SJSA1 (cell line): ENCODE data around the gene HGD. TPM values are rescaled to one million over a fixed set of nuclear protein-coding genes. Genes with fewer than 3 reads are reported as not detected.
"Not testable (repeated sequence)": the region's sequence is repeated elsewhere in the genome, so short reads cannot be mapped to it uniquely, and the experiment has no call there.

ENCODE experiments used
- DNase-seq, 2 experiments: peaks; one replicate each; pipeline ENCODE4 v3.0.0-alpha.2; 2015 to 2020; ENCODE audit warnings: low spot score in 2 of 2, low read depth in 1 of 2
- H3K27ac ChIP-seq: fragments of 250-450 bp; sonication (Bioruptor Pico); 2 replicates; pipeline ENCODE4 v1.5.1; 2020; ENCODE audit warnings: mild to moderate bottlenecking, moderate library complexity
- H3K27me3 ChIP-seq: fragments of 250-450 bp; sonication (Bioruptor Pico); replicated peaks from 2 replicates; pipeline ENCODE4 v1.5.1; 2020; ENCODE audit warnings: mild to moderate bottlenecking, moderate library complexity
- H3K36me3 ChIP-seq: fragments of 250-450 bp; sonication (Bioruptor Pico); 2 replicates; pipeline ENCODE4 v1.5.1; 2020; ENCODE audit warnings: mild to moderate bottlenecking
- H3K4me1 ChIP-seq: fragments of 250-450 bp; sonication (Bioruptor Pico); replicated peaks from 2 replicates; pipeline ENCODE4 v1.6.1; 2021; ENCODE audit warnings: mild to moderate bottlenecking
- H3K4me3 ChIP-seq: fragments of 250-450 bp; sonication (Bioruptor Pico); 2 replicates; pipeline ENCODE4 v1.5.1; 2020; ENCODE audit warnings: mild to moderate bottlenecking
- H3K9me3 ChIP-seq: fragments of 250-450 bp; sonication (Bioruptor Pico); replicated peaks from 2 replicates; pipeline ENCODE4 v1.5.1; 2020; ENCODE audit warnings: mild to moderate bottlenecking
- total RNA-seq: library from RNA; depleted of rRNA; stranded (reverse); fragments of >200 nt; shearing (Covaris generic); gene quantifications from 2 replicates; pipeline ENCODE4 v1.2.3, GENCODE V29; 2014

The HGD gene
- total RNA-seq, 1 experiment from 2014 or later, result not detected

- DNase-seq, result no peak
- Histone ChIP-seq H3K36me3 (no peaks in the 10 kb centered on the region), H3K4me3 (no peak overlapping the region), H3K4me1 (peaks cover 11% of the 10 kb centered on the region), H3K27me3 (no peaks in the 10 kb centered on the region), H3K9me3 (no peaks in the 10 kb centered on the region), H3K27ac (no peak overlapping the region)
Measured at GRCh38 chr3:120685411-120685810, 3.4 kb upstream of the HGD start.

- no peak for DNase-seq
- Histone ChIP-seq H3K9me3 (no peaks in the 10 kb centered on the region), H3K4me1 (peaks cover 9% of the 10 kb centered on the region), H3K27me3 (no peaks in the 10 kb centered on the region), H3K4me3 (no peak overlapping the region), H3K36me3 (no peaks in the 10 kb centered on the region), H3K27ac (no peak overlapping the region)
Measured at GRCh38 chr3:120684896-120685295, 2.9 kb upstream of the HGD start.

- Histone ChIP-seq H3K4me1 (peaks cover 3% of the 10 kb centered on the region), H3K36me3 (no peaks in the 10 kb centered on the region), H3K4me3 (no peak overlapping the region), H3K27ac (no peak overlapping the region), H3K27me3 (no peaks in the 10 kb centered on the region), H3K9me3 (no peaks in the 10 kb centered on the region)
- DNase-seq, result no peak
Measured at GRCh38 chr3:120683671-120684301, 1.7 kb upstream of the HGD start.

- no peak for DNase-seq
- Histone ChIP-seq H3K27me3 (no peaks in the 10 kb centered on the region), H3K36me3 (no peaks in the 10 kb centered on the region), H3K9me3 (no peaks in the 10 kb centered on the region), H3K4me1 (peaks cover 9% of the 10 kb centered on the region), H3K27ac (no peak overlapping the region), H3K4me3 (no peak overlapping the region)
Measured at GRCh38 chr3:120683213-120683612, 1.2 kb upstream of the HGD start.

GRCh38 chr3:120681506-120682038 lies 467 bp downstream of the HGD start:
- Histone ChIP-seq H3K4me1 (peaks cover 12% of the 10 kb centered on the region), H3K9me3 (no peaks in the 10 kb centered on the region), H3K27me3 (no peaks in the 10 kb centered on the region), H3K27ac (no peak overlapping the region), H3K36me3 (no peaks in the 10 kb centered on the region), H3K4me3 (no peak overlapping the region)
- no peak for DNase-seq

GRCh38 chr3:120681018-120681417 lies 1.0 kb downstream of the HGD start:
- no peaks in the 10 kb centered on the region for H3K9me3 ChIP-seq
- no peak overlapping the region for H3K4me3 ChIP-seq
- no peaks in the 10 kb centered on the region for H3K27me3 ChIP-seq
- H3K27ac ChIP-seq, result no peak overlapping the region
- H3K4me1 ChIP-seq, result peaks cover 12% of the 10 kb centered on the region
- H3K36me3 ChIP-seq, result no peaks in the 10 kb centered on the region
- DNase-seq, result no peak

- no peak for DNase-seq
- peaks cover 12% of the 10 kb centered on the region for H3K4me1 ChIP-seq
- H3K27ac ChIP-seq, result no peak overlapping the region
- H3K36me3 ChIP-seq, result no peaks in the 10 kb centered on the region
- H3K9me3 ChIP-seq, result no peaks in the 10 kb centered on the region
- H3K4me3 ChIP-seq, result no peak overlapping the region
- no peaks in the 10 kb centered on the region for H3K27me3 ChIP-seq
Measured at GRCh38 chr3:120680193-120680894, 1.7 kb downstream of the HGD start.

GRCh38 chr3:120678984-120679383 lies 3.1 kb downstream of the HGD start:
- Histone ChIP-seq H3K4me1 (peaks cover 12% of the 10 kb centered on the region), H3K4me3 (no peak overlapping the region), H3K36me3 (no peaks in the 10 kb centered on the region), H3K9me3 (no peaks in the 10 kb centered on the region), H3K27me3 (no peaks in the 10 kb centered on the region), H3K27ac (peak overlapping the region; percentile 47; the same call in 1 of the 2 replicates)
- DNase-seq, result no peak

GRCh38 chr3:120678331-120678947 lies 3.6 kb downstream of the HGD start:
- Histone ChIP-seq H3K27me3 (no peaks in the 10 kb centered on the region), H3K9me3 (no peaks in the 10 kb centered on the region), H3K4me3 (no peak overlapping the region), H3K36me3 (no peaks in the 10 kb centered on the region), H3K4me1 (peaks cover 12% of the 10 kb centered on the region), H3K27ac (peak overlapping the region; percentile 47)
- DNase-seq, result peak in 1 of 2 experiments; percentile 40

GRCh38 chr3:120677193-120677592 lies 4.8 kb downstream of the HGD start:
- not testable (repeated sequence) for H3K27ac ChIP-seq, H3K4me3 ChIP-seq, H3K9me3 ChIP-seq, H3K36me3 ChIP-seq, H3K27me3 ChIP-seq, DNase-seq
- peaks cover 12% of the 10 kb centered on the region for H3K4me1 ChIP-seq

- H3K9me3 ChIP-seq, result no peaks in the 10 kb centered on the region
- H3K4me3 ChIP-seq, result no peak overlapping the region
- no peaks in the 10 kb centered on the region for H3K27me3 ChIP-seq
- no peak overlapping the region for H3K27ac ChIP-seq
- DNase-seq, result no peak
- H3K36me3 ChIP-seq, result no peaks in the 10 kb centered on the region
- peaks cover 2% of the 10 kb centered on the region for H3K4me1 ChIP-seq
Measured at GRCh38 chr3:120673116-120673515, 8.9 kb downstream of the HGD start.

GRCh38 chr3:120670576-120670975 lies 11.5 kb downstream of the HGD start:
- H3K36me3 ChIP-seq, result no peaks in the 10 kb centered on the region
- no peaks in the 10 kb centered on the region for H3K4me1 ChIP-seq
- H3K27me3 ChIP-seq, result no peaks in the 10 kb centered on the region
- no peak overlapping the region for H3K4me3 ChIP-seq
- no peaks in the 10 kb centered on the region for H3K9me3 ChIP-seq
- DNase-seq, result no peak
- H3K27ac ChIP-seq, result no peak overlapping the region

GRCh38 chr3:120664926-120665325 lies 17.1 kb downstream of the HGD start:
- Histone ChIP-seq H3K4me3 (no peak overlapping the region), H3K27me3 (no peaks in the 10 kb centered on the region), H3K27ac (no peak overlapping the region), H3K36me3 (no peaks in the 10 kb centered on the region), H3K9me3 (no peaks in the 10 kb centered on the region), H3K4me1 (no peaks in the 10 kb centered on the region)
- no peak for DNase-seq

GRCh38 chr3:120661945-120662344 lies 20.1 kb downstream of the HGD start:
- H3K36me3 ChIP-seq, result no peaks in the 10 kb centered on the region
- no peak overlapping the region for H3K4me3 ChIP-seq
- H3K27me3 ChIP-seq, result no peaks in the 10 kb centered on the region
- H3K27ac ChIP-seq, result no peak overlapping the region
- no peaks in the 10 kb centered on the region for H3K4me1 ChIP-seq
- H3K9me3 ChIP-seq, result no peaks in the 10 kb centered on the region
- DNase-seq, result no peak
